ENCODE data around the gene STK39.

Gene STK39

GRCh38 chr2:168190590-168191336 lies 56.6 kb downstream of the STK39 start:
- H3K27ac ChIP-seq (replicated peaks): no peak overlapping the region

GRCh38 chr2:168189835-168190569 lies 57.4 kb downstream of the STK39 start:
- Histone ChIP-seq H3K27ac (replicated peaks) (no peak overlapping the region), H3K4me3 (replicated peaks; ENCODE audit: insufficient read depth, low read length) (no peak overlapping the region), H3K27me3 (ENCODE audit: insufficient read depth, poor library complexity, severe bottlenecking) (no peaks in the 10 kb centered on the region)
- no peak for TF ChIP-seq REST (IDR thresholded peaks at IDR 0.05; ENCODE audit: insufficient replicate concordance, low read depth)
- no peak for TF ChIP-seq CTCF (IDR thresholded peaks at IDR 0.05; ENCODE audit: insufficient read depth, low read length)
- no peak for TF ChIP-seq SPI1 (IDR thresholded peaks at IDR 0.05; ENCODE audit: borderline replicate concordance, low read depth)
- TF ChIP-seq GABPA (IDR thresholded peaks at IDR 0.05; ENCODE audit: low read depth): no peak
- TF ChIP-seq POLR2AphosphoS5 (IDR thresholded peaks at IDR 0.05; ENCODE audit: low read depth): no peak
- no peak for DNase-seq (ENCODE audit: low read depth in 1 of 2, low spot score in 1 of 2)

More at GRCh38 chr2:168190590-168191336, 56.6 kb downstream of the STK39 start:
- DNase-seq (ENCODE audit: low read depth in 1 of 2, low spot score in 1 of 2): no peak
- H3K4me3 ChIP-seq (replicated peaks; ENCODE audit: insufficient read depth, low read length): no peak overlapping the region
- H3K27me3 ChIP-seq (ENCODE audit: insufficient read depth, poor library complexity, severe bottlenecking): no peaks in the 10 kb centered on the region
- TF ChIP-seq SPI1 (IDR thresholded peaks at IDR 0.05; ENCODE audit: borderline replicate concordance, low read depth): no peak
- TF ChIP-seq POLR2AphosphoS5 (IDR thresholded peaks at IDR 0.05; ENCODE audit: low read depth): no peak
- no peak for TF ChIP-seq REST (IDR thresholded peaks at IDR 0.05; ENCODE audit: insufficient replicate concordance, low read depth)
- TF ChIP-seq CTCF (IDR thresholded peaks at IDR 0.05; ENCODE audit: insufficient read depth, low read length): no peak
- no peak for TF ChIP-seq GABPA (IDR thresholded peaks at IDR 0.05; ENCODE audit: low read depth)

GRCh38 chr2:168188002-168188401 lies 59.4 kb downstream of the STK39 start:
- Histone ChIP-seq H3K27ac (replicated peaks) (no peak overlapping the region), H3K4me3 (replicated peaks; ENCODE audit: insufficient read depth, low read length) (no peak overlapping the region), H3K27me3 (ENCODE audit: insufficient read depth, poor library complexity, severe bottlenecking) (no peaks in the 10 kb centered on the region)
- TF ChIP-seq CTCF (IDR thresholded peaks at IDR 0.05; ENCODE audit: insufficient read depth, low read length): no peak
- no peak for TF ChIP-seq REST (IDR thresholded peaks at IDR 0.05; ENCODE audit: insufficient replicate concordance, low read depth)
- no peak for TF ChIP-seq SPI1 (IDR thresholded peaks at IDR 0.05; ENCODE audit: borderline replicate concordance, low read depth)
- TF ChIP-seq GABPA (IDR thresholded peaks at IDR 0.05; ENCODE audit: low read depth): no peak
- DNase-seq (ENCODE audit: low read depth in 1 of 2, low spot score in 1 of 2): no peak

Measured in HL-60 (cell line).